ENCODE results near the gene ALAS1.

DNA sequence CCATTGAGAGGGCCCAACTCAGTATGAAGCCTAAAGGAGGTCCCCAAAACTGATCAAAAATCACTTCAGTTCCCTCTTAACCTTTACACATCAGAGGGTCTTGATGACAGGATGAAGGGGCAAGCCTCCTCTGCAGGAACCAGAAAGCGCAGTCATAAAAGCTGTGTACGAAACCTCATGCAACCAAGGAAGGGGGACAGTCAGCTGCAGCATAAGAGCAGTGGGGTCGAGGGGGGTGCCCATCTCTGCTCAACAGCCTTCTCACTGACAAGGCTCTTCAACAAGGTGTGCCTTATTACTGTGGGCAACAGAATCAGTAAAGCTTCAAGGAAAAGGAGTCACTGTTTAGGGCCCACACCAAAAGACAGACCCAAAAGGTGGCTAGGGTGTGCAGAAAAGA lies 47.6 kb upstream of the ALAS1 start:
- no peak for TF ChIP-seq POLR2A (IDR thresholded peaks at IDR 0.05; ENCODE audit: low read depth)
- TF ChIP-seq, protein P1, sequence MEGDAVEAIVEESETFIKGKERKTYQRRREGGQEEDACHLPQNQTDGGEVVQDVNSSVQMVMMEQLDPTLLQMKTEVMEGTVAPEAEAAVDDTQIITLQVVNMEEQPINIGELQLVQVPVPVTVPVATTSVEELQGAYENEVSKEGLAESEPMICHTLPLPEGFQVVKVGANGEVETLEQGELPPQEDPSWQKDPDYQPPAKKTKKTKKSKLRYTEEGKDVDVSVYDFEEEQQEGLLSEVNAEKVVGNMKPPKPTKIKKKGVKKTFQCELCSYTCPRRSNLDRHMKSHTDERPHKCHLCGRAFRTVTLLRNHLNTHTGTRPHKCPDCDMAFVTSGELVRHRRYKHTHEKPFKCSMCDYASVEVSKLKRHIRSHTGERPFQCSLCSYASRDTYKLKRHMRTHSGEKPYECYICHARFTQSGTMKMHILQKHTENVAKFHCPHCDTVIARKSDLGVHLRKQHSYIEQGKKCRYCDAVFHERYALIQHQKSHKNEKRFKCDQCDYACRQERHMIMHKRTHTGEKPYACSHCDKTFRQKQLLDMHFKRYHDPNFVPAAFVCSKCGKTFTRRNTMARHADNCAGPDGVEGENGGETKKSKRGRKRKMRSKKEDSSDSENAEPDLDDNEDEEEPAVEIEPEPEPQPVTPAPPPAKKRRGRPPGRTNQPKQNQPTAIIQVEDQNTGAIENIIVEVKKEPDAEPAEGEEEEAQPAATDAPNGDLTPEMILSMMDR (IDR thresholded peaks at IDR 0.05) = no peak
- TF ChIP-seq EP300 (IDR thresholded peaks at IDR 0.05) = no peak

Data from esophagus muscularis mucosa (tissue), 4 donors.